Caki2 (cell line): ENCODE results near the gene GLYATL3. TPM values are rescaled to one million over a fixed set of nuclear protein-coding genes. Genes with fewer than 3 reads are reported as not detected.
A peak's percentile ranks its signal among the peaks of the same experiment; 100 is the strongest.
"Not testable (repeated sequence)": the region's sequence is repeated elsewhere in the genome, so short reads cannot be mapped to it uniquely, and the experiment has no call there.

Source experiments
- DNase-seq: peaks from one replicate; pipeline ENCODE4 v3.0.0-alpha.2; 2015; ENCODE audit warnings: low read depth
- in situ Hi-C: cut with HindIII; loops from 2 replicates; pipeline ENCODE4 v1.10.0; 2016; ENCODE audit warnings: low sequenced_read_pairs, low pct_unique_long_range_greater_than_20kb, mixed read lengths
- total RNA-seq: library from RNA; depleted of rRNA; stranded (reverse); fragments of >200 nt; shearing (Covaris generic); gene quantifications from 2 replicates; pipeline ENCODE4 v1.2.3, GENCODE V29; 2014; ENCODE audit warnings: low replicate concordance; rRNA removed

GLYATL3 gene
- total RNA-seq: not detected in 2 replicates

DNA sequence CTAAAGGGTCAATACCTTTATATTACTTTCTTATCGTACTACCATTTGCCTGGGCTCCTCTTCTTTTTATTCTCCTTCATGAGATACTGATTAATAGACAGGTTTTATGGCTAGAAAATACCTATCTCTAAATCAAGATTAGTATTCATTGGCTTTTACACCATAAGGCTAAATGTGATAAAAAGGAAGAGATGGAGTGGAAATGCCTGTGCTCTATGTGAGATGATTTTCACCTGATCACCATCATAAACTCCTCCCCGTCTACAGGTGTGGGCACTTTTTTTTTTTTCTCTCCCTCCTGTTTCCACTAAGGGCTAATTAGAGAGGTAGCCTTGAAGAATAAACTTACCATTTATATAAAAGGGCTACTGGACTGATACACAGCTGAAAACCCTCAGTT, at the start of gene GLYATL3:
Gene GLYATL3 (plus strand): TSS at position 301 of the 400 bp plus-strand sequence. CDS start 12,068 bp downstream, outside the sequence.
- in situ Hi-C loops: no loop called here
- DNase-seq: no peak

GRCh38 chr6:49453221-49453620, 46.5 kb upstream of the GLYATL3 start:
- peak; percentile 2 for DNase-seq
- in situ Hi-C loops: no loop called here

GRCh38 chr6:49454787-49455709, 44.7 kb upstream of the GLYATL3 start:
- no peak for DNase-seq
- in situ Hi-C loops: no loop called here

GRCh38 chr6:49457771-49458170, 42.0 kb upstream of the GLYATL3 start:
- in situ Hi-C loops: no loop called here
- no peak for DNase-seq

DNA sequence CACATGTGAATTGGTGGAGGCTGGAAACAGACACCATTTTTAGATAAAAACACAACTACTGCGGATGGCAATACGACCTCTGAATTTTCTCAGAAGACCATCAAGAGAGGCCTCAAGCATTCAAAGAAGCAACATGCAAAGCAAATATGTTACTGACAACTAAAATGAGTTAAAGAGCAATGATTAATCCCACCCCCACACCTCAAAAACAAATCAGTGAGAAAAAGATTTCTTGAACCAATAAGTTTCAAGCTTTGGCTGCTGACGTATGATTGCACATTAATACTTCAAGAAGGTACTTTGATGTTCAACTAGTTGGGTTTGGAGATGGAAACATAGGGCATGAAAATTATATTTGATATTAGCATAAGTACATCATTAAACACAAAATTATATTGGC, 37.7 kb upstream of the GLYATL3 start:
- in situ Hi-C loops: no loop called here
- peak; percentile 7 for DNase-seq

DNA sequence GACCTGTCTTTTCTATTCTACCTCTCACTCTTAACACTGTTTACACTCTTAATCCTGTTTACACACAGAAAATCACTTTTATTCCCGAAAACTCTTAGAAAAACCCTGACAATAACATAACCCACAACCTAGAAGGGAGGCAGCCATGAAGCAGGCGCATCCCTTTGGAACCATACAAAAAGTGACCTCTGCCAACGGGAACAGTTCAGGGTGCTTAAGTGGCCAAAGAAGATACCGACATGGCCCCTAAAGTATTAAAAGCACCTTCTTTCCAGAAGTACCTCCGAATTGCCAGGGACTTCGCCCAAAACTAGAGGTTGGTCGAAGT, 37.2 kb upstream of the GLYATL3 start:
- in situ Hi-C loops: no loop called here
- no peak for DNase-seq

DNA sequence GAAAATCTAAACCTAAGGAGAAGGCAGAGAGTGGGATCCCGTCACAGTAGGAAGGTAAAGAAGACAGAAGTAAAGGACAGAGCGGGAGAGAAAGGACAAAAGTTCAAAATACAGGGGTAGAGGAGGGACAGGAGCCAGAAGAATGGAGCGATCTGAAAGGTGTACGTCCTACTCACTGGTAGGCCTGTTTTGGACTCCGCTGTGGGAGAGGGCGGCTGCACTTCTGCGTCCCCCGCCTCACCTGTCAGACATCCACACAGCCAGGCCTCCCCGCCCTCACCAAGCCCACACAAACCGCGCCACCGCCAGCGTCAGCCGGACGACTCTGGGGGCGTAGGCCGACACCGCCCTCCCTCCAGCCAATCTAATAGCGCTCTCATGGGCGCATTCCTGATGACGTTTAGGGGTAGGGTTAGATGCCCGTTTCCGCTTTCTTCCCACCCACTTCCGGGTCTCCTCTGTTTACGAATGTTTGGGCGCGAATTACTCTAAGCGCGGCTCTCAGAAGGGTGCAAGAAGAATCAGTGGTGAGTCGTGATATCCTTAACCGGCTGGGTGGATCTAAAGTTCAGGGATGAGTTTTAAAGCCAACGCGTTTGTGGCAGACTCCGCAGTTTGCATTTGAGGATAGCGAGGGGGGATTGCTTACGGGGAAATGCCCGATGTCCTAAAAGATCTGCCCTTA, 36.7 kb upstream of the GLYATL3 start, which contains the start of the genes CENPQ and MMUT:
Gene CENPQ (plus strand): TSS at position 444 of the 685 bp plus-strand sequence. CDS start 6,807 bp downstream, outside the sequence.
Gene MMUT (minus strand): TSS at position 327 of the 685 bp plus-strand sequence. CDS start 3,787 bp downstream, outside the sequence.
- peak; percentile 91 for DNase-seq
- in situ Hi-C loops: no loop called here

- no peak for DNase-seq
Observed at GRCh38 chr6:49463612-49463967, 36.1 kb upstream of the GLYATL3 start.

DNA sequence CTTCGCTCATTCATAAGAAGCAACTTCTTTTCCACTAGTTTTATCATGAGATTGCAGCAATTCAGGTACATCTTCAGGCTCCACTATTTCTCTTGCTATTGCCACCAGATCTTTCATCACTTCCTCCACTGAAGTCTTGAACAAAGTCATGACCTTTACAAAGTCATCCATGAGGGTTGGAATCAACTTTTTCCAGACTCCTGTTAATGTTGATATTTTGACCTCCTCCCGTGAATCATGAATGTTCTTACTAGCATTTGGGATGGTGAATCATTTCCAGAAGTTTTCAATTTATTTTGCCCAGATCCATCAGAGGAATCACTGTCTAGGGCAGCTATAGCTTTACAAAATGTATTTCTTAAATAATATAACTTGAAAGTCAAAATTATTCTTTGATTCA, 35.0 kb upstream of the GLYATL3 start:
- no peak for DNase-seq
- in situ Hi-C loops: no loop called here

More at GRCh38 chr6:49463612-49463967, 36.1 kb upstream of the GLYATL3 start:
- in situ Hi-C loops: no loop called here

DNA sequence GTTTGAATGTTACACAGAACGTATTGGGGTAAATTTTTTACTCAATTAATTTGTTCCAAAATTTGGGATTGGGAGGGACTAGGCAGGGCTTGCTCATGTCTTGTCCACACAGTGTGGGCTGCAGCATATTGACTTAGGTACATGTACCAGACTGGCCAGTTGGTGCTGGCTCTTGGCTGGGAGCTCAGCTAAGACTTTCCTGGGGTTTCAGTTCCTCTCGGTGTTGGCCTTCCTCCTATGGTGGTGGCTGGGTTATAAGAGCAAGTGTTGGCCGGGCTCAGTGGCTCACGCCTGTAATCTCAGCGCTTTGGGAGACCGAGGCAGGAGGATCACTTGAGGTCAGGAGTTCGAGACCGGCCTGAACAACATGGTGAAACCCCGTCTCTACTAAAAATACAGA, 31.7 kb upstream of the GLYATL3 start:
- DNase-seq: no peak
- in situ Hi-C loops: no loop called here

DNA sequence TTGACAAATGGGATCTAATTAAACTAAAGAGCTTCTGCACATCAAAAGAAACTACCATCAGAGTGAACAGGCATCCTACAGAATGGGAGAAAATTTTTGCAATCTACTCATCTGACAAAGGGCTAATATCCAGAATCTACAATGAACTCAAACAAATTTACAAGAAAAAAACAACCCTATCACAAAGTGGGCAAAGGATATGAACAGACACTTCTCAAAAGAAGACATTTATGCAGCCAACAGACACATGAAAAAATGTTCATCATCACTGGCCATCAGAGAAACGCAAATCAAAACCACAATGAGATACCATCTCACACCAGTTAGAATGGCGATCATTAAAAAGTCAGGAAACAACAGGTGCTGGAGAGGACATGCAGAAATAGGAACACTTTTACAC, 23.2 kb upstream of the GLYATL3 start:
- DNase-seq, in situ Hi-C loops: not testable (repeated sequence)

GRCh38 chr6:49479308-49479970, 20.3 kb upstream of the GLYATL3 start:
- in situ Hi-C loops: no loop called here
- DNase-seq: no peak

DNA sequence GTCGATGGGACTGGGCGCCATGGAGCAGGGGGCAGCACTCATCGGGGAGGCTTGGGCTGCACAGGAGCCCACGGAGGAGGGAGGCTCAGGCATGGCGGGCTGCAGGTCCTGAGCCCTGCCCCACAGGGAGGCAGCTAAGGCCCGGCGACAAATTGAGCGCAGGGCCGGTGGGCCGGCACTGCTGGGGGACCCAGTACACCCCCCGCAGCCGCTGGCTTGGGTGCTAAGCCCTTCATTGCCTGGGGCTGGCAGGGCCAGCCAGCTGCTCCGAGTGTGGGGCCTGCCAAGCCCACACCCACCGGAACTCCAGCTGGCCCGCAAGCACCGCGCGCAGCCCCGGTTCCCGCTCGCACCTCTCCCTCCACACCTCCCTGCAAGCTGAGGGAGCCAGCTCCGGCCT, 17.9 kb upstream of the GLYATL3 start:
- DNase-seq, in situ Hi-C loops: not testable (repeated sequence)

DNA sequence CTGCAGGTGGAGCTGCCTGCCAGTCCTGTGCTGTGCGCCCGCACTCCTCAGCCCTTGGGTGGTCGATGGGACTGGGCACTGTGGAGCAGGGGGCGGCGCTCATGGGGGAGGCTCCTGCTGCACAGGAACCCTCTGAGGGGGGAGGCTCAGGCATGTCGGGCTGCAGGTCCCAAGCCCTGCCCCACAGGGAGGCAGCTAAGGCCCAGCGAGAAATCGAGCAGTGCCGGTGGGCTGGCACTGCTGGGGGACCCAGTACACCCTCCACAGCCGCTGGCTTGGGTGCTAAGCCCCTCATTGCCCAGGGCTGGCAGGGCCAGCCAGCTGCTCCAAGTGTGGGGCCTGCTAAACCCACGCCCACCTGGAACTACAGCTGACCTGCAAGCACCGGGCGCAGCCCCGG, 16.3 kb upstream of the GLYATL3 start:
- DNase-seq, in situ Hi-C loops: not testable (repeated sequence)

GRCh38 chr6:49490633-49491032, 9.1 kb upstream of the GLYATL3 start:
- in situ Hi-C loops: no loop called here
- no peak for DNase-seq

- in situ Hi-C loops: no loop called here
- no peak for DNase-seq
Observed at GRCh38 chr6:49497304-49497703, 2.4 kb upstream of the GLYATL3 start.

GRCh38 chr6:49499126-49499525, 597 bp upstream of the GLYATL3 start:
- no peak for DNase-seq
- in situ Hi-C loops: no loop called here

DNA sequence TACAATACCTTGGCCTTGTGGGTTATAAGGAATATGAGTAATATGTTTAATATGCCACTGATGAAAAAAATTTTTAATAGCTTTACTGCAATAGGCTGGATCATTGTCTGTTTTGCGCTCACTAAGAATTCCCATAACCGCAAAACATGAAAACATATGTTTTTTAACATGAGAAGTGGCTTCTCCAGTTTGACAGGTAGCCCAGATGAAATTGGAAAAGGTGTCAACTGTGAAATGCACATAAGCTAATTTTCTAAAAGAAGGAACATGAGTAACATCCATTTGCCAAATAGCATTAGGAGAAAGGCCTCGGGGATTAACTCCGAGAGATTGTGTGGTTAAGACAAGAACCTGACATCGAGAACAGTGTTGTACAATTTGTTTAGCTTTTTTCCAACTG, 4.9 kb downstream of the GLYATL3 start:
- in situ Hi-C loops: no loop called here
- DNase-seq: no peak
